Activated naive CD8-positive, alpha-beta T cell treated with anti-CD3 and anti-CD28 coated beads, Interleukin-2, amount 50 U/mL, for 16 hours (primary cell): ENCODE data around the gene ZSWIM1.
A peak's percentile ranks its signal among the peaks of the same experiment; 100 is the strongest.
"Not testable (repeated sequence)": the region's sequence is repeated elsewhere in the genome, so short reads cannot be mapped to it uniquely, and the experiment has no call there.

Source experiments
- DNase-seq: peaks from one replicate; pipeline ENCODE4 v3.0.0-alpha.2; 2020; ENCODE audit warnings: low read depth, low spot score

Gene ZSWIM1

GRCh38 chr20:45888681-45889080 lies 7.7 kb downstream of the ZSWIM1 start:
- DNase-seq = no peak

DNA sequence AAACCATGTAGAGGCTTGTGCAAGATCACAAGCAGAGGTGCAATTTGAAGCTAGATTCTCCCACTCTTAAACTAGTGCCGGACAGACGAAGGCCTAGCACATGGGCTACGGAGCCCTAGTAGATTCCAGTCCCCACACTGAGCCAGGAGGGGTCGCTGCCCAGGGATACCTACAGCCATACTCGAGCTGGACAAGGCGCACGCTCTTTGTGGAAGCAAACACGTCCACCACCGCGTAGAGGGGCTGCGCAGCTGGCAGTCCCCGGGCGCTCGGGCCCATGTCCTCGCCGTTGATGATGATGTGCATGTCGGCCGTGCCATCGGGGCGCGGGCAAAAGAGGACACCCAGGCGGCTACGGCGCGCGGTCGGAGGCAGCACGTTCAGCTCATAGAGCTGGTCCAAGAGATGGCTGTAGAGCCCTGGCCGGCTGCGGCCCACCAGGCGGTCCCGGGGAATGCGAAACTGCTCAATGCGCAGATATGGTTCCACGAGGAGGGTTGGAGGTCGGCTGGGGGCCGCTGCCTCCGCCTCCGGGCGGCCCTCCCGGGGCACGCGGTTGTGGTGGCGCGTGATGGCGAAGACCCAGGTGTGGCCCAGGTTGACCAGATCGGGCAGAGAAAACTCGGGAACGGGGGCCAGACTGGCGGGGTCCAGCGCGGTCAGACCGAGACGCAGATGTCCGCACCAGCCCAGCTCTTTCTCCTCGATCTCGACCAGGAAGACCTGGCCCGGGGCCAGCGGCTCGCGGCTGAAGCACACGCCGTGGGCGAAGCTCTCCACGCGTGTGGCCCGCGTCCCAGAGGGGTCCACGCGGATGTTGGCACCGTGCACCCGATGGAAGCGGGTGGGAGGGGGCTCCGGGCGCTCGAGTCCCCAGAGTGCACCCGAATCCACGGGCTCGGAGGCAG lies 9.3 kb downstream of the ZSWIM1 start:
- DNase-seq = no peak

GRCh38 chr20:45890985-45891983 lies 10.3 kb downstream of the ZSWIM1 start, which contains the start of the genes CTSA and NEURL2:
TSS of gene CTSA (plus strand) at chr20:45891335. CDS start at chr20:45891569, 234 bp downstream.
TSS of gene NEURL2 (minus strand) at chr20:45891208. CDS start at chr20:45890991, 217 bp downstream.
- peak; percentile 73 for DNase-seq

DNA sequence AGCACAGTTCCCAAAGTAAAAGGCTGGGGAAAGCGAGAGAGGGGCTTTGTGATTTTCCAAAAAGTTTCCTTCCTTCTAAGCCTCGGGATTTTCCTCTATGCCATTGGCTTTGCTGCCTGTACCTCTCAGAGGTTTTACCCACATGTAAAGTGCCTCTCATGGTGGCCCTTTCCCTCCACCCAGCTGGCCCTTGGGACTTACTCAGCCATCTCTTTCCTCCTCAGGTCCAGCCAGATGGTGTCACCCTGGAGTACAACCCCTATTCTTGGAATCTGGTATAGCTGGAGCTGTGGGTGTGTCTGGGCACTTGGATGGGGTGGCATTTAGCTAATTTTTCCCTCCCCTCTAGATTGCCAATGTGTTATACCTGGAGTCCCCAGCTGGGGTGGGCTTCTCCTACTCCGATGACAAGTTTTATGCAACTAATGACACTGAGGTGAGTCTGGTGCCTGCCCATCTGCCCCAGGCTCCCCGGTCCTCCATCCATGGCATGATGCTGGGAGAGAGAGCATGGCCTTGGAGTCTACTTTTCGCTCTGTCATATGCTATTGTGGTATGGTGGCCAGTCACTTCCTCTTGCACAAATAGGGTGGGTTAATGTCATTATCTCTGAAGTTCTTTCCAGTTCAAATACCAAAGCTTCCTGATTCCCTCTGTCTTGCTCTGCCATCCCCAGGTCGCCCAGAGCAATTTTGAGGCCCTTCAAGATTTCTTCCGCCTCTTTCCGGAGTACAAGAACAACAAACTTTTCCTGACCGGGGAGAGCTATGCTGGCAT lies 11.2 kb downstream of the ZSWIM1 start:
- no peak for DNase-seq

DNA sequence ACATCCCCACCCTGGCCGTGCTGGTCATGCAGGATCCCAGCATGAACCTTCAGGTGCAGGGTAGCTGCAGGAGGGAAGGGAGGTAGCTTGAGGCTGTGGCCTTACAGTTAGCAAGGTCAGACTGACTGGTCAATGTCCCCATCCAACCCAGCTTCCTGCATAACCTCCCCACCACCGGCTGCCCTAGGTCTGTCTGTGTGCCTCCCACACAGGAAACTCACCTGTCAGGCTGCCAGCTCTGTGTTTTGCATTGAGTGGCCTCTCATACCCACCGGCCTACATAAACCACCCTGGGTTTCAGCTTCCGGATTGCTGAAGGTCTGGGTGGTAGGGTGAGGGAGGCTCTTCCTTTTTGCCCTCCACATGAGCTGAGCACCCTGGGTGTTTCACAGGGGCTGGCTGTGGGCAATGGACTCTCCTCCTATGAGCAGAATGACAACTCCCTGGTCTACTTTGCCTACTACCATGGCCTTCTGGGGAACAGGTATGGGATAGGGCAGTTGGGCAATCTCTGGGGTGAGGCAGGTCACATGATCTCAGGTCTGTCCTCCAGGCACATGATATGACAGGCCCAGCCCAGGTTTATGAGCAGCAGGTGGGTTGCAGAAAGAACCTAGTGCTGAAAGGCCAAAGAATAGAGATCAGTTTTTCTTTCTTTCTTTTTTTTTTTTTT lies 11.9 kb downstream of the ZSWIM1 start:
- no peak for DNase-seq

- no peak for DNase-seq
Observed at GRCh38 chr20:45893831-45894230, 12.8 kb downstream of the ZSWIM1 start.

GRCh38 chr20:45894797-45895196 lies 13.8 kb downstream of the ZSWIM1 start:
- DNase-seq = no peak

DNA sequence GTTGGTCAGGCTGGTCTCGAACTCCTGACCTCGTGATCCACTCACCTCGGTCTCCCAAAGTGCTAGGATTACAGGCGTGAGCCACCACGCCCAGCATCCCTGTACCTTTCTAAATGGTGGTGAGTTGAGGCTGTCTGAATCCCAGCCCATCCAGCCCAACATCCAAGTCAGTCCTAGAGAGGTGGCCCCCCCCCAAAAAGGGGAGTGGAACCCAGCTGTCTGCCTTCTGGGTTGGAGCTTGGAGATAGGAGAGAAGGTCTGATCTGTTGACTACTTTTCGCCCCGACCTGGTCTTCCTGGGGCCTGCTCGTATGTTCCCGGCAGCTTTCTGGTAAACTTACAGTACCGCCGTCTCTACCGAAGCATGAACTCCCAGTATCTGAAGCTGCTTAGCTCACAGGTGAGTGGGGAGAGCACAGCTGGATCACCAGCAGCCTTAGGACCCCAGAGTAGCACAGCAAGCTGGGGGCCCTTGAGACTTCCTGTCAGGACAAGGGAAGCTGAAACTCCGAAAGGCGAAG lies 15.7 kb downstream of the ZSWIM1 start:
- no peak for DNase-seq

GRCh38 chr20:45897289-45897688 lies 16.3 kb downstream of the ZSWIM1 start:
- DNase-seq = no peak

DNA sequence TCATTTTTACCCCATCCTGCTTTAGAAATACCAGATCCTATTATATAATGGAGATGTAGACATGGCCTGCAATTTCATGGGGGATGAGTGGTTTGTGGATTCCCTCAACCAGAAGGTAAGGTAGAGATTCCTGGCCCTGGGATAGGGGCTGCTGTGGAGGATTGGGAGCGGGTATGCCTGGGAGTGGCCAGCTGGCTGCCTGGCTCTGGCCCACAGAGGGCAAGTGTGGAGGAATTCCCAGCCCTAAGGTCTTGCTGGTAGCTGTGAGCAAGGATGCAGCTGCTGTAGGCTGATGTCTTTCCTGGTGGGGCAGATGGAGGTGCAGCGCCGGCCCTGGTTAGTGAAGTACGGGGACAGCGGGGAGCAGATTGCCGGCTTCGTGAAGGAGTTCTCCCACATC lies 16.7 kb downstream of the ZSWIM1 start:
- no peak for DNase-seq

- no peak for DNase-seq
Observed at GRCh38 chr20:45898285-45898684, 17.3 kb downstream of the ZSWIM1 start.

DNA sequence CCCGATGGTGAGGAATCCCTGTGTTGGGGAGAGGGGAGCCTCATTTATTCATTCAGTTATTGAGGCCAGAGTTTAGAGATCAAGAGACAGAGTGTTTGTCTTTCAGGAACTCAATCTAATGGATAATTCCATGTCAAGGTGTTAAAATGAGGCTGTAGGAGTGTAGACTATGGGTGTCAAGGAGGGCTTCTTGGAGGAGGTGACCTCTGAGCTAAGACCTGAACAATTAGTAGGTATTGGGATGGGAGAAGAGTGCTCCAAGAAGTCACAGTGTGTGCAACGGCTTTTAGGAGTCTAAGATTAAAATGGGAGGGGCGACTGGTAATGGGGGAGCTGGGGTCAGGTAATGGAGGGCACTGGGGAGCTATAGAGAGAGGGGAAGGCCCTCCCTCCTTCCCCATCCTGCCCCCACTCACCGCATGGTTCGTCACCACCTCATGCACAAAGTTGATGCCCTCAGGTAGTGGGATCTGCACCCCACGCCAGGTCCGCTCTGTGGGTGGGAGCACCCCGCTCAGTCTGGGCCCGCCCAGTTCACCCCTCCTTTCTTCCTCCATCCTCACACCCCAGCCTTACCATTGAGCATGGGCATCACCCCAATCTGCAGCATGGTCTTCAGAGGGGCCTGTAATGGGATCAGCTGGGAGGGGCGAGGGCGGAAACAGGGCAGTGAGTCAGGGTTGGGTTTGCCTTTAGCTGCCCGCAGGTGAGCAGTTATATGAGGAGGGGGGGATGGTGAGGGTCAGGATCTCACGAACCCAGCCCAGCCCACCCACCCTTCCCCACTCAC lies 18.2 kb downstream of the ZSWIM1 start:
- DNase-seq = no peak

- DNase-seq = not testable (repeated sequence)
Observed at GRCh38 chr20:45901332-45901731, 20.3 kb downstream of the ZSWIM1 start.

DNA sequence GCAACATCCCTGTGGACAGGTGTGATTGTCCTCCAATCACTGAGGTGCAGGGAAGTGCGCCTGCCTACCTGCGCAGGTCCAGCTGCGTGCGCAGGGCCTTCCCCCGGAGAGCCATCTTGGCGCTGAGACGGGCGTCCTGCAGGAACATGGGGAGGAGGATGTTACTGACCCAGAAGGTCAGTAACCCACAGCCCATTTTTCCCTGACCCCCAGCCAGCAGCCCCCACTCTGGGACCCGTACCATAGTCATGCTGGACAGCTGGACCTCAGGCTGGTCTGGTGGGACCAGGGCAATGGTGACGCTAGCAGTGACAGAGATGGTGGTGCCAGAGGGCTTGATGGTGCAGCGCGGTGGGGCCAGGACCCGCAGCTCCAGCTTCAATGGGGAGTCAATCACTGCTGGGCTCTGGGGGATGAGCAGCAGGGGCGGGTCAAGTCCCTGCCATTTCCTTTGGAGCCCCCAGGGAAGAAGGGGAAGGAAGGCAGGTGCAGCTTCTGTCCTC lies 21.2 kb downstream of the ZSWIM1 start:
- no peak for DNase-seq

GRCh38 chr20:45904583-45905504 lies 23.8 kb downstream of the ZSWIM1 start:
- no peak for DNase-seq

- no peak for DNase-seq
Observed at GRCh38 chr20:45905505-45906079, 24.6 kb downstream of the ZSWIM1 start.

DNA sequence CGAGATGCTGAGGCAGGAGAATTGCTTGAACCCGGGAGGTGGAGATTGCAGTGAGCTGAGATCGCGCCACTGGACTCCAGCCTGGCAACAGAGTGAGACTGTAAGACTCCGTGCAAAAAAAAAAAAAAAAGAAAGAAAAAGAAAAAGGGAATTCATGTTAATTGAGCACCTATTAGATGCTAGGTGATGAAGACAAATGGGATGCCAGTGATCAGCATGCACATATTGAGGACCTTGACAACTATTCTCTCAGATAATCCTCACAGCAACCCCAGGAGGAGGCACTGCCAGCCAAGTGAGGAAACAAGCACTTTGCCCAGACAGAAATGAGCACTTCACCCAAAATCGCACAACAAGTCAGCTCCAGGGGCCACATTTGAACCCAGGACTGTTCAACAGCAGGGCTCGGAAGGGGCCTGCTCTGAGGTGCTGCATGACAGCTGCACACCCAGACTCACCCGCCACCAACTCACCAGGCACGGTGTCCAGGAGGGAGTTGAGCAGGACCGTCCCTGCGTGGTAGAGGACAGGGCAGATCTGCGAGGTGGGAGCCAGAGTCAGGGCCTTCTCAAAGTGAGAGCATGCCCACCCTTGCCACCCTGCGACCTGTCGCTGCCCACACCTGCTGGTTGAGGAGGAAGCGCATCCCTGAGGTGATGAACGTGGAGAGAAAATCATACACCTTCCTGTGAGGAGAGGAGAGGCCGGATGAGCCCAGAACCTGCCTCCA lies 26.4 kb downstream of the ZSWIM1 start:
- no peak for DNase-seq
